GM12865 (cell line): ENCODE results near the gene ATP2B3.

Experiments used
- DNase-seq: peaks from one replicate; pipeline ENCODE4 v3.0.0; 2010; ENCODE audit warnings: low read depth
- H3K4me3 ChIP-seq: 2 replicates; pipeline ENCODE4 v1.5.1; 2011; ENCODE audit warnings: mild to moderate bottlenecking, low read depth, low read length, control low read depth
- TF ChIP-seq, protein P1 (sequence below): IDR thresholded peaks from 2 replicates; pipeline ENCODE4 v1.5.1; 2011; ENCODE audit warnings: low read length, control low read depth, low read depth, inconsistent platforms; ENCODE audit not compliant: insufficient read depth; ENCODE audit errors: missing control alignments

Gene ATP2B3

DNA sequence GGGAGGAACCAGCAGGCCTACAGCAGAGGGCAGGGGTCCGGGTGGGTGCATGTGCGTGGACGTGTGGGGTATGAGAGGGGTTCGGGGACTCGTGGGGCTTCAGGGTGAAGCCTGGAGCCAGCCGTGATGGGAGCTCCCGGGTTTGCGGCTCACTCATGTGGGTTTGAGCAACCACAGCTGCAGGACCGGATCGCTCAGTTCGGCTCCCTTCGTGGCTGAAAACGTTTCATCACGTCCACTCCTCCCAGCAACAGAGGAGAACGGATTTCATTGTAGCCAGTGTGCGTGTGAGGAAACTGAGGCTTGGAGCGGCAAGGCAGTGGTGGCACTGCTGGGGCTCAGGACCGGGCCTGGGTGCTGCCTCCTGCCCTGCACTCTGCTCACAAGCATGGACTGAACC lies 12.1 kb upstream of the ATP2B3 start:
- TF ChIP-seq, protein P1, sequence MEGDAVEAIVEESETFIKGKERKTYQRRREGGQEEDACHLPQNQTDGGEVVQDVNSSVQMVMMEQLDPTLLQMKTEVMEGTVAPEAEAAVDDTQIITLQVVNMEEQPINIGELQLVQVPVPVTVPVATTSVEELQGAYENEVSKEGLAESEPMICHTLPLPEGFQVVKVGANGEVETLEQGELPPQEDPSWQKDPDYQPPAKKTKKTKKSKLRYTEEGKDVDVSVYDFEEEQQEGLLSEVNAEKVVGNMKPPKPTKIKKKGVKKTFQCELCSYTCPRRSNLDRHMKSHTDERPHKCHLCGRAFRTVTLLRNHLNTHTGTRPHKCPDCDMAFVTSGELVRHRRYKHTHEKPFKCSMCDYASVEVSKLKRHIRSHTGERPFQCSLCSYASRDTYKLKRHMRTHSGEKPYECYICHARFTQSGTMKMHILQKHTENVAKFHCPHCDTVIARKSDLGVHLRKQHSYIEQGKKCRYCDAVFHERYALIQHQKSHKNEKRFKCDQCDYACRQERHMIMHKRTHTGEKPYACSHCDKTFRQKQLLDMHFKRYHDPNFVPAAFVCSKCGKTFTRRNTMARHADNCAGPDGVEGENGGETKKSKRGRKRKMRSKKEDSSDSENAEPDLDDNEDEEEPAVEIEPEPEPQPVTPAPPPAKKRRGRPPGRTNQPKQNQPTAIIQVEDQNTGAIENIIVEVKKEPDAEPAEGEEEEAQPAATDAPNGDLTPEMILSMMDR, result no peak
- H3K4me3 ChIP-seq, result no peak overlapping the region
- DNase-seq, result no peak

DNA sequence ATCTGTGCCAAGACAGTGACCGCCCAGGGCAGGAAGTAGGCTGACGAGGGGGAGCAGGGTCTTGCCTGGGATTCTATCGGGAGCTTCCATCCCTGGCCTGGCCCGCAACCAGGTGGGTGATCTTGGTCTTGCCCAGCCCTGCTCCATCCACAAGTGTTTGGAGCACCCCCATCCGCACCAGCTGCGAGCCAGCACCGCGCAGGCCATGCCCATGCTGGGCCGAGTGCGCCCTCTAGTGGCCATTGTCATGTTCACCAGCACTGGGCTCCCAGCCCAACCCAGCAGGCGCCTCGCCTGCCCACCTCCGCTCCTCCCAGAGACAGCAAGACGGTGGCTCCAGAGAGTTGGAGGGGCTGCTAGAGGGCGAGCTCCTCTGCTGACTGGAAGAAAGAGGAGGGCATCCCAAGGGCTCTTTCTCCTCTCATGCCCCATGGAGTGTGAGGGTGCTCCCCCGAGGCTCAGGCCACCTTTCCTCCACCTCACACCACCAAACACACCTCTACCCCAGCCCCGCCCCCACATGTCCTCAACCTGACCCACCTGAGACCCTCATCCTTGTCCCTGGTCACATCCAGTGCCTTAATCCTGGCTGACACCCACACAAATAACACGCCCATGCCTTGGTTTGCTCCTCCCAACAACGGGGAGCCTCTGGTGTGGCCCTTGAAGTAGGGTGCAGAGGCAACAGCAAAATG lies 9.8 kb upstream of the ATP2B3 start:
- DNase-seq, result peak; percentile 70
- H3K4me3 ChIP-seq, result no peak overlapping the region
- TF ChIP-seq, protein P1, result peak; percentile 74

DNA sequence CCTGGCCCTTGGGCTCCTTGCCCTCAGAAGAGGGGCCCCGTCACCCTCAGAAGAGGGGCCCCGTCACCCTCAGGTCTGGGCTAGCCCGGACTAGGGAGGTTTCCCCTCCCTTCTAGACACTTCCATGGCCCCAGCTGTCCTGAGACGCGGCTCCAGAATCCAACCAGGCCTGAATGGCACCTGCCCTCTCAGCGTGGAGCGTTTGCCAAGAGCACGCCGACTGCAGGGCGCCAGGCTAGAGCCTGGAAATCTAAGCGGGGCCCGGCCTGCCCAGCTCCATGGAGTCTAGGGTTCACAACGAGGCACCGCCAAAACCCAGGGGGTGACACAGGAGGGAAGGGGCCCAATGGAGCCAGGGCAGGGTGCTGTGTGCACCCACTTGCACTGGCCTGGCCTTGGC lies 7.8 kb upstream of the ATP2B3 start:
- TF ChIP-seq, protein P1, result no peak
- H3K4me3 ChIP-seq, result no peak overlapping the region
- no peak for DNase-seq

DNA sequence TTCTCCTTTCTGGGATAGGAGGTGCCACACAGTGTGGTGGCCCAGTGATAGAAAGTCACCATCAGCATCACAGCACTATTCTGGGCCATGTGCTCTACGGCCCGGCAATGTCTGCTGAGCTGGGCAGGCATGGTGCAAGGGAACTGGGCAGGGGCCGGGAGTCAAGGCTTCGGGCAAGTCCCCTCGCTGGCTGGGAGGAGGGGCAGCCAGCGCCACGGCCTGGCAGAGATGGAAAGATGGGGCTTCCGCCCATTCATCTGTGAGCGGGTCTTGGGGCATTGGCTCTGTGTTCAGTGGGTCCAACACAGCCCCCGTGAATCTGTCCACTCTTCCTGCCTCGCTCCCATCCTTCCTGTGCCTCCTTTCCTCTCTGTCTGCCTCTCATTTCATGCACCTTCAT lies 7.1 kb upstream of the ATP2B3 start:
- DNase-seq, result no peak
- TF ChIP-seq, protein P1, result no peak
- no peak overlapping the region for H3K4me3 ChIP-seq

DNA sequence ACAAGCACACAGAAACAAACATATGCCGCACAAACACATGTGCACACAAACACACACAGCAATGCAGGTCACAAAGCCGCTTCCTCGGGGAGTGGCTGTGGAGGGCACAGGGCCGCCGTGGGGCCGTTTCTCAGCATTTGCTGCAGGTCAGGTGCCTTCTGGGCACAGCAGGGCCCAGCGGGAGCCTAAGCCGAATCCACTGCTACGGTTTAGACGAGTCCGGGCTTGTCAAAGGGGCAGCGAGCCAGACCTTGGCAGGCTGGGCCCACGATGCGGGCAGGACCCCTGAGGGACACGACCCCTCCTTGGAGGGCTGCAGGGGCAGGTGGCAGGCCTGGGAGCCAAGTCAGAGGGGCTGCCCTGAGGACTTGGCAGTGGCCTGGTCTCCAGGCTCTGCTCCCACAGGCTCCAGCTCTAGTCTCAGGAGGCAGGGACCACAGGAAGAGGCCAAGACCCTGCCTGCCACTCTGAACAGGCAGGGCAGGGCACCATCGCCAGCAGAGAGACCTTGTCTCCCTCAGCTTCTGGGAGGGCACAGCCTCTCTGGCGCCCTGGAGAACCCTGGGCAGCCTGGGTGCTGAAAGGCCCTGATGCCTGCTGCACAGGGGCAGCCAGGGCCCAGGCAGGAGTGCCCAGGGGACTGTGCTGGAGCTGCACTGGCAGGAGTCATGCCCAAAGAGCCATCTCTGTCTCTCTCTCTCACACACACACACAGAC lies 5.5 kb upstream of the ATP2B3 start:
- H3K4me3 ChIP-seq, result no peak overlapping the region
- DNase-seq, result no peak
- TF ChIP-seq, protein P1, result no peak

DNA sequence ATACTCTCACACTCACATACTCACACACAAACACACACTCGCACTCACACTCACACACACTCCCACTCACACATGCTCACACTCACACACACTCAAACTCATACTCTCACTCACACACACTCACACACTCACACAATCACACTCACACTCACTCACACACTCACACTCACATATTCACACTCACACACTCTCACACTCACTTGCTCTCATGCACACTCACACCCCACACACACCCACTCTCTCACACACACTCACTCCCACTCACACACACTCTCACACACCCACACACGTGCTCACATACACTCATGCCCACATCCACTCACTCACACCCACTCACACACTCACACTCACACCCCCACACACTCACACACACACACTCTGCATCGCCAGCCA lies 4.9 kb upstream of the ATP2B3 start:
- TF ChIP-seq, protein P1, result no peak
- H3K4me3 ChIP-seq, result no peak overlapping the region
- no peak for DNase-seq
